C4-2B (cell line): Measurements from ENCODE around the gene ZNF578.
"Not testable (repeated sequence)": the region's sequence is repeated elsewhere in the genome, so short reads cannot be mapped to it uniquely, and the experiment has no call there.

Experiments
- H3K27ac ChIP-seq: fragments of 450-650 bp; 2 replicates; pipeline ENCODE4 v1.5.1; 2017
- ZFX ChIP-seq: fragments of 450-650 bp; IDR thresholded peaks from 2 replicates; pipeline ENCODE4 v1.6.1; 2017
- TF ChIP-seq, protein P1 (sequence below): fragments of 450-650 bp; conservative IDR thresholded peaks from 2 replicates; pipeline ENCODE4 v1.5.1; 2017; ENCODE audit warnings: mild to moderate bottlenecking

The ZNF578 gene

DNA sequence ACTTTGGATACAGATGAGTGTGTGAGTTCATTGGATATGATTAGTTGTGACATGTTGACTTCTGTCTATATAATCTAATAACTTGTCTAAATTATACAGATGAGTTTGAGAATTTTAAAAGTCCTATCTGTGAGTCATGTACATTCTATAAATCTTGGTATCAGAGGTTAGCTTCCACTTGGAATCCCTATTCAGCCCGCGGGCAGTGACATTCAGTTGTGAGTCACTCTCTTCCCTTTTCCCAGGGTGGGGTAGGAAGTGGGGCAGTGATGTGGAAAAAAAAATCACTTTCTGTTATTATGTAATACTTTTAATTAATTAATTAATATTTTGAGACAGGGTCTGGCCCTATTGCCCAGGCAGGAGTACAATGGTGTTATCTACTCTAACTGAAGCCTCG, 41.2 kb downstream of the ZNF578 start:
- H3K27ac ChIP-seq, result no peak overlapping the region
- TF ChIP-seq, protein P1, sequence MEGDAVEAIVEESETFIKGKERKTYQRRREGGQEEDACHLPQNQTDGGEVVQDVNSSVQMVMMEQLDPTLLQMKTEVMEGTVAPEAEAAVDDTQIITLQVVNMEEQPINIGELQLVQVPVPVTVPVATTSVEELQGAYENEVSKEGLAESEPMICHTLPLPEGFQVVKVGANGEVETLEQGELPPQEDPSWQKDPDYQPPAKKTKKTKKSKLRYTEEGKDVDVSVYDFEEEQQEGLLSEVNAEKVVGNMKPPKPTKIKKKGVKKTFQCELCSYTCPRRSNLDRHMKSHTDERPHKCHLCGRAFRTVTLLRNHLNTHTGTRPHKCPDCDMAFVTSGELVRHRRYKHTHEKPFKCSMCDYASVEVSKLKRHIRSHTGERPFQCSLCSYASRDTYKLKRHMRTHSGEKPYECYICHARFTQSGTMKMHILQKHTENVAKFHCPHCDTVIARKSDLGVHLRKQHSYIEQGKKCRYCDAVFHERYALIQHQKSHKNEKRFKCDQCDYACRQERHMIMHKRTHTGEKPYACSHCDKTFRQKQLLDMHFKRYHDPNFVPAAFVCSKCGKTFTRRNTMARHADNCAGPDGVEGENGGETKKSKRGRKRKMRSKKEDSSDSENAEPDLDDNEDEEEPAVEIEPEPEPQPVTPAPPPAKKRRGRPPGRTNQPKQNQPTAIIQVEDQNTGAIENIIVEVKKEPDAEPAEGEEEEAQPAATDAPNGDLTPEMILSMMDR, result no peak
- no peak for TF ChIP-seq ZFX

DNA sequence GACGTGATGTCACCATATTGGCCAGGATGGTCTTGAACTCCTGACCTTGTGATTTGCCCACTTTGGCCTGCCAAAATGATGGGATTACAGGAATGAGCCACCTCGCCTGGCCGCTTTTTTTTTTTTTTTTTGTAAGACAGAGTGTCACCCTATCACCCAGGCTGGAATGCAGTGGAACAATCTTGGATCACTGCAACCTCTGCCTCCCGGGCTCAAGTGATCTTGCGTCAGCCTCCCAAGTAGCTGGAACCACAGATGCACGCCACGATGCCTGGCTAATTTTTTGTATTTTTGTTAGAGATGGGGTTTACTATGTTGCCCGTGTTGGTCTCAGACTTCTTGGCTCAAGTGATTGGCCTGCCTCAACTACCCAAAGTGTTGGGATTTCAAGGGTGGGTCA, 45.2 kb downstream of the ZNF578 start:
- H3K27ac ChIP-seq, result no peak overlapping the region
- TF ChIP-seq, protein P1, result no peak
- no peak for TF ChIP-seq ZFX

DNA sequence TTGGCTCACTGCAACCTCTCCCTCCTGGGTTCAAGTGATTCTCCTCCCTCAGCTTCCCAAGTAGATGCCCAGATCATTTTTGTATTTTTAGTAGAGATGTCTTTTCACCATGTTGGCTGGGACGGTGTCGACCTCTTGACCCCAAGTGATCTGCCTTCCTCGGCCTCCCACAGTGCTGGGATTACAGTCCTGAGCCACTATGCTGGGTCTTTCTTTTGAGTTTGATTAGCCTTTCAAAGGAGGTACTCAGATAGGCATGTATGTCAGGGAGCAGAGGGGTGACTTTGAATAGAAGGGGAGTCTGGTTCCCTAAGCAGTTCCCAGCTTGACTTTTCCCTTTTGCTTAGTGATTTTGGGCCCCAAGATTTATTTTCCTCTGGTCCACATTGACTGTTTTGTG, 47.1 kb downstream of the ZNF578 start:
- H3K27ac ChIP-seq, result not testable (repeated sequence)

DNA sequence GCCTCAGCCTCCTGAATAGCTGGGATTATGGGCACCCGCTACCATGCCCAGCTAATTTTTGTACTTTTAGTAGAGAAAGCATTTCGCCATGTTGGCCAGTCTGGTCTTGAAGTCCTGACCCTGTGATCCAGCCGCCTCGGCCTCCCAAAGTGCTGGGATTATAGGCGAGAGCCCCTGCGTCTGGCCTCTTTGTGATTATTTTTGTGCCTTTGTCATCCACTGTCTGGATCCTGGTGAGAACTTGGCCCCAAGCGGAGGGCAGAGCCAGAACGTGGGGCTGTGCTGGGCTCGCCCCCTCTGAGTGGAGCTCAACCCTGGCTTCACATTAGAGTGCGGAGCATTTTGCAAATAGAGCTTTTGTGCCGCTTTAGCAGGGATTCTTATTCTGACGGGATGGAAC, 47.6 kb downstream of the ZNF578 start:
- H3K27ac ChIP-seq, result not testable (repeated sequence)

DNA sequence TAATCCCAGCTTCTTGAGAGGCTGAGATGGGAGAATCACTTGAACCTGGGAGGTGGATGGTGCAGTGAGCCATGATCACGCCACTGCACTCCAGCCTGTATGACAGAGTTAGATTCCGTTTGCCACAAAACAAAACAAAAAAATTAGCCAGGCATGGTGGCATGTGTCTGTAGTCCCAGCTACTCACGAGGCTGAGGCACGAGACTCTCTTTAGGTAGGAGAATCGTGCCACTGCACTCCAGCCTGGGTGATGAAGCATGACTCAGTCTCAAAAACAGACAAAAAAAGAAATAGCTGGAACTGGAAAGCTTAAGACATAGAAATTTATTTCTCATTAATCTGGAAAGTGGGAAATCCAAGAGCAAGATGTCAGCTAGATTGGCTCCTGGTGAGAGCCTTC, 53.9 kb downstream of the ZNF578 start:
- TF ChIP-seq ZFX, result no peak
- TF ChIP-seq, protein P1, result no peak

DNA sequence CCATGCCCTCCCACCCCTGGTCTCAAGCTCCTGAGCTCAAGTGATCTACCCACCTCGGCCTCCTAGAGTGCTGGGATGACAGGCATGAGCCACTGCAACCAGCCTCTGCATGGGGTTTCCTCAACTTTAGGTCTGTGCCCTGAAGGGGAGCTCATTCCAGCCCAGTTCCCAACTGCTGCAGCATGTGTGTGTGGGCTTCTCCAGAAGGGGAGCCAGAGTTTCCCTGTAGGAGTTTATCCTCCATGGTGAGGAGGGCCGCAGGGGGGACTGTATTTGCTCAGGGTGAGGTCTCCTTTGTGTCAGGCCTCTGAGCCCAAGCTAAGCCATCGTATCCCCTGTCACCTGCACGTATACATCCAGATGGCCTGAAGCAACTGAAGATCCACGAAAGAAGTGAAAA, 62.8 kb downstream of the ZNF578 start:
- TF ChIP-seq, protein P1, result no peak
- TF ChIP-seq ZFX, result no peak
- no peak overlapping the region for H3K27ac ChIP-seq

More for the DNA sequence above, 53.9 kb downstream of the ZNF578 start:
- no peak overlapping the region for H3K27ac ChIP-seq

DNA sequence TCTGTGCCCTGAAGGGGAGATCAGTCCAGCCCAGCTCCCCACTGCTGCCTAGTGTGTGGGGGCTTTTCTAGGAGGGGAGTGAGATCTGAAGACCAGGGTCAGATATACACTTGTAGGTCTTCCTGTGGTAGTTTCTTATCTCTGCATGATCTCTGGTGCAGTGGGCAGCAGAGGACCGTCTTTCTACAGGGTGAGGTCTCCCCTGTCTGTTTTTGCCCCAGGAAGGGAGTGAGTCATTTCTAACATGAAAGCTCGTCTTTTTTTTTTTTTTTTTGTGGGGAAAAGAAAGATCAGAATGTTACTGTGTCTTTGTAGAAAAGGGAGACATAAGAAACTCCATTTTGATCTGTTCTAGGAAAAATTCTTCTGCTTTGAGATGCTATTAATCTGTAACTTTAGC, 65.3 kb downstream of the ZNF578 start:
- no peak for TF ChIP-seq ZFX
- TF ChIP-seq, protein P1, result no peak
- no peak overlapping the region for H3K27ac ChIP-seq

DNA sequence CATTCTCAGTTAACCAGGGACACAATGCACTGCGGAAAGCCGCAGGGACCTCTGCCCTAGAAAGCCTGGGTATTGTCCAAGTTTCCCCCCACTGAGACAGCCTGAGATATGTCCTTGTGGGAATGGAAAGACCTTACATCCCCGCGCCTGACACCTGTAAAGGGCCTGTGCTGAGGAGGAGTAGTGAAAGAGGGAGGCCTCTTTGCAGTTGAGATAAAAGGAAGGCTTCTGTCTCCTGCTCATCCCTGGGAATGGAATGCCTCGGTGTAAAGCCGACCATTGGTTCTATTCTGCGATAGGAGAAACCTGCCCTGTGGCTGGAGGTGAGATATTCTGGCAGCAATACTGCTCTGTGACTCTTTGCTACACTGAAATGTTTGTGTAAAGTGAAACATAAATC, 65.8 kb downstream of the ZNF578 start:
- not testable (repeated sequence) for H3K27ac ChIP-seq

DNA sequence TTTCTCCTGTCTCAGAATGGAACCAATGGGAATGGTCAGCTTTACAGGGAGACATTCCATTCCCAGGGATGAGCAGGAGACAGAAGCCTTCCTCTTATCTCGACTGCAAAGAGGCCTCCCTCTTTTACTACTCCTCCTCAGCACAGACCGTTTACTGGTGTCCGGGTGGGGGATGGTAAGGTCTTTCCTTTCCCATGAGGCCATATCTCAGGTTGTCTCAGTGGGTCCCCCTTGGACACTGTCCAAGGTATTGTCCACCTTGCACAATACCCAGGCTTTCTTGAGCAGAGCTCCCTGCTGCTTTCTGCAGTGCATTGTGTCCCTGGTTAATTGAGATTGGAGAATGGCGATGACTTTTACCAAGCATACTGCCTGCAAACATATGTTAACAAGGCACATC, 66.7 kb downstream of the ZNF578 start:
- no peak overlapping the region for H3K27ac ChIP-seq
- TF ChIP-seq, protein P1, result no peak
- TF ChIP-seq ZFX, result no peak
